HepG2 (cell line): ENCODE data around the gene CBFA2T2. TPM values are rescaled to one million over a fixed set of nuclear protein-coding genes. Genes with fewer than 3 reads are reported as not detected.

Source experiments
- CAMTA2 ChIP-seq: sonication (generic); formaldehyde crosslinking; IDR thresholded peaks from 2 replicates; pipeline ENCODE4 v1.4.0; 2020; ENCODE audit warnings: mild to moderate bottlenecking, missing genetic modification reagents, borderline replicate concordance
- ELF1 ChIP-seq: sonication (generic); formaldehyde crosslinking; IDR thresholded peaks from 2 replicates; pipeline ENCODE4 v1.4.0; 2020; ENCODE audit warnings: missing genetic modification reagents
- ETV5 ChIP-seq: IDR thresholded peaks from 2 replicates; pipeline ENCODE4 v1.6.1; 2018; ENCODE audit warnings: missing biosample characterization, missing genetic modification reagents, inconsistent platforms, borderline replicate concordance
- GATAD1 ChIP-seq: IDR thresholded peaks from 2 replicates; pipeline ENCODE4 v1.6.1; 2016; ENCODE audit warnings: missing genetic modification reagents, missing compliant biosample characterization
- HES4 ChIP-seq: sonication (generic); formaldehyde crosslinking; IDR thresholded peaks from 2 replicates; pipeline ENCODE4 v1.9.0; 2021; ENCODE audit warnings: mild to moderate bottlenecking, missing genetic modification reagents, borderline replicate concordance
- HIVEP1 ChIP-seq: sonication (generic); formaldehyde crosslinking; IDR thresholded peaks from 2 replicates; pipeline ENCODE4 v1.4.0; 2020; ENCODE audit warnings: mild to moderate bottlenecking, missing genetic modification reagents
- KDM6A ChIP-seq: IDR thresholded peaks from 2 replicates; pipeline ENCODE4 v1.6.1; 2016; ENCODE audit warnings: low read depth
- NFE2 ChIP-seq: sonication (generic); formaldehyde crosslinking; IDR thresholded peaks from 2 replicates; pipeline ENCODE4 v1.4.0; 2020; ENCODE audit warnings: missing genetic modification reagents
- PAWR ChIP-seq: sonication (generic); formaldehyde crosslinking; IDR thresholded peaks from 2 replicates; pipeline ENCODE4 v1.4.0; 2020; ENCODE audit warnings: missing genetic modification reagents, mild to moderate bottlenecking, borderline replicate concordance
- SMAD9 ChIP-seq: sonication (generic); formaldehyde crosslinking; IDR thresholded peaks from 2 replicates; pipeline ENCODE4 v1.5.1; 2020; ENCODE audit warnings: mild to moderate bottlenecking, missing genetic modification reagents
- SOX13 ChIP-seq, 3 experiments: fragments of 450-650 bp in 1 of 3; sonication (generic) in 1 of 3; formaldehyde crosslinking in 1 of 3; IDR thresholded peaks in 2 of 3; conservative IDR thresholded peaks in 1 of 3; 2 replicates each; pipeline versions ENCODE4 v1.5.0 to v1.6.1; 2016 to 2020; ENCODE audit warnings: antibody characterized with exemption in 1 of 3, mild to moderate bottlenecking in 1 of 3, missing compliant biosample characterization in 1 of 3, missing genetic modification reagents in 1 of 3, moderate library complexity in 1 of 3
- TFDP2 ChIP-seq: sonication (generic); formaldehyde crosslinking; IDR thresholded peaks from 2 replicates; pipeline ENCODE4 v1.4.0; 2020; ENCODE audit warnings: missing genetic modification reagents
- TSC22D2 ChIP-seq: sonication (generic); formaldehyde crosslinking; IDR thresholded peaks from 2 replicates; pipeline ENCODE4 v1.5.1; 2020; ENCODE audit warnings: missing genetic modification reagents, mild to moderate bottlenecking, borderline replicate concordance
- ZBTB8A ChIP-seq: sonication (generic); formaldehyde crosslinking; IDR thresholded peaks from 2 replicates; pipeline ENCODE4 v1.4.0; 2020; ENCODE audit warnings: mild to moderate bottlenecking, low read depth, missing genetic modification reagents, borderline replicate concordance
- ZNF281 ChIP-seq: sonication (generic); formaldehyde crosslinking; IDR thresholded peaks from 2 replicates; pipeline ENCODE4 v1.4.0; 2020; ENCODE audit warnings: missing genetic modification reagents, borderline replicate concordance
- ZNF333 ChIP-seq: sonication (generic); formaldehyde crosslinking; IDR thresholded peaks from 2 replicates; pipeline ENCODE4 v1.4.0; 2020; ENCODE audit warnings: mild to moderate bottlenecking, missing genetic modification reagents, borderline replicate concordance
- ZNF562 ChIP-seq: sonication (generic); formaldehyde crosslinking; IDR thresholded peaks from 2 replicates; pipeline ENCODE4 v1.8.0; 2022; ENCODE audit warnings: missing genetic modification reagents, borderline replicate concordance
- ZNF781 ChIP-seq: sonication (generic); formaldehyde crosslinking; IDR thresholded peaks from 2 replicates; pipeline ENCODE4 v1.5.1; 2020; ENCODE audit warnings: borderline replicate concordance, mild to moderate bottlenecking, missing genetic modification reagents; ENCODE audit errors: not compliant biosample characterization
- polyA plus RNA-seq, 8 experiments: library from polyadenylated mRNA; depleted of rRNA in 3 of 8; stranded (reverse) in 7 of 8; unstranded in 1 of 8; fragments of >200 nt; fragmentation: Illumina TruSeq in 4 of 8; extraction: Trizol in 4 of 8; gene quantifications; 2 replicates each; pipeline versions ENCODE4 v1.2.1 to v1.2.3, GENCODE V29; 2011 to 2016; ENCODE audit warnings: low read depth in 4 of 8, missing spikeins in 1 of 8, mixed read lengths in 1 of 8; ENCODE audit not compliant: insufficient read depth in 1 of 8
- total RNA-seq, 5 experiments: library from RNA; depleted of rRNA; stranded (reverse); fragments of >200 nt; fragmentation: Illumina TruSeq; extraction: Trizol; gene quantifications; 2 replicates each; pipeline ENCODE4 v1.2.3, GENCODE V29; 2016; ENCODE audit warnings: low read depth in 1 of 5
- TF ChIP-seq, protein P1 (sequence below): sonication (generic); formaldehyde crosslinking; IDR thresholded peaks from 2 replicates; pipeline ENCODE4 v1.4.0; 2020; ENCODE audit warnings: low read depth, mild to moderate bottlenecking, missing genetic modification reagents

CBFA2T2 gene
- total and polyA plus RNA-seq, 2 of the 13 experiments (the other 11 are each of a cell fraction or from before 2014, with no cell fraction given) = 6.3 to 21.2 TPM

DNA sequence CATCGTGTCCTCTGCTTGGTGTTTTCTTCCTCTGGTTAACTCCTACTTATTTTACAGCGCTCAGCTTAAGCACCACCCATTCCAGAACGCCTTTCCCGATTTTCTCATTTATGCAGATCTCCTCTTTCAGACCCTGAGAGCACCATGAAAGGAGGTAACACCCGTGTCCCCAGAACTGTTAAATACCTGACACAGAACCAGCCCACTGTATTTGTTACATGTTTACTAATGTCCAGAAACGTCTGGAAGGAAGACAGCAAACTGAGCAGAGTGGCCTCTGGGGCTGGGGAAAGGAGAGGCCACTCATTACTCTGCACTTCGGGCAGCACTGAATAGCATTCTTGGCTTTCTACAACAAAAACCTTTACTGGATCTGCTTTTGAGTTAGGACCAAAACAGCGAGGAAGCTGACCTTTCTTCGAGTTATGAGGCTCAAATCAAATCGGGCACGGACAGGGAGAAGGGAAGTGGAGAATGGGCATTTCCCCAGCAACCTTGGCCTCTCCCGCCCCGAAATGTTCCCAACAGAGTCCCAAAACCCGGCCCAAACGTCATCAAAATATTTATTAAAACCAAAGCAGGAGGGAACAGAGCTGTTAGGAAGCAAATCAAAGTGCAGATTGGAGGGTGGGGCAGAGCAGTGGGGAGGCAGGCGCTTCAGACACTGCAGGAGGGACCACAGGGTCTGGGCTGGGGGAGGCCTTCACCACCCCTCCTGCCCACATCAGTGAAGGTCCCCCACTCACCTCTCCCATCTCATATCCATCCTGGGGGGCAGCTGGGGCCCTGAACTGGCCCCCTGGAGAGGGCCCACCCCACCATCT lies 185.5 kb downstream of the CBFA2T2 start (continued):
- TF ChIP-seq TFDP2 (0 out of 2 replicates have a peak, but pooled peaks have one; percentile 16), ELF1 (0 out of 2 replicates have a peak, but pooled peaks have one; percentile 6), SOX13 (IDR thresholded peaks at IDR 0.05) (no peak), SOX13 (CRISPR knock-in tag; conservative IDR thresholded peaks at IDR 0.05 in 1 of 2, IDR thresholded peaks at IDR 0.05 in 1 of 2) (no peak), CAMTA2 (no peak), ETV5 (CRISPR knock-in tag) (no peak), ZNF562 (CRISPR knock-in tag) (no peak), ZNF781 (CRISPR knock-in tag) (peak; percentile 1), HES4 (CRISPR knock-in tag) (0 out of 2 replicates have a peak, but pooled peaks have one; percentile 3), HIVEP1 (CRISPR knock-in tag) (0 out of 2 replicates have a peak, but pooled peaks have one; percentile 7), SMAD9 (CRISPR knock-in tag) (0 out of 2 replicates have a peak, but pooled peaks have one; percentile 69), ZBTB8A (CRISPR knock-in tag) (no peak), GATAD1 (CRISPR knock-in tag) (0 out of 2 replicates have a peak, but pooled peaks have one; percentile 18), ZNF333 (CRISPR knock-in tag) (peak; percentile 41; the same call in 1 of the 2 replicates), ZNF281 (CRISPR knock-in tag) (0 out of 2 replicates have a peak, but pooled peaks have one; percentile 13), TSC22D2 (CRISPR knock-in tag) (no peak), KDM6A (CRISPR knock-in tag) (no peak), NFE2 (CRISPR knock-in tag) (no peak), PAWR (CRISPR knock-in tag) (0 out of 2 replicates have a peak, but pooled peaks have one; percentile 13)
- TF ChIP-seq, protein P1, sequence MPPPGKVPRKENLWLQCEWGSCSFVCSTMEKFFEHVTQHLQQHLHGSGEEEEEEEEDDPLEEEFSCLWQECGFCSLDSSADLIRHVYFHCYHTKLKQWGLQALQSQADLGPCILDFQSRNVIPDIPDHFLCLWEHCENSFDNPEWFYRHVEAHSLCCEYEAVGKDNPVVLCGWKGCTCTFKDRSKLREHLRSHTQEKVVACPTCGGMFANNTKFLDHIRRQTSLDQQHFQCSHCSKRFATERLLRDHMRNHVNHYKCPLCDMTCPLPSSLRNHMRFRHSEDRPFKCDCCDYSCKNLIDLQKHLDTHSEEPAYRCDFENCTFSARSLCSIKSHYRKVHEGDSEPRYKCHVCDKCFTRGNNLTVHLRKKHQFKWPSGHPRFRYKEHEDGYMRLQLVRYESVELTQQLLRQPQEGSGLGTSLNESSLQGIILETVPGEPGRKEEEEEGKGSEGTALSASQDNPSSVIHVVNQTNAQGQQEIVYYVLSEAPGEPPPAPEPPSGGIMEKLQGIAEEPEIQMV (CRISPR knock-in tag) = no peak
